Upper lobe of left lung (tissue), 4 donors: Measurements from ENCODE around the gene PPM1L.

Source experiments
- EP300 ChIP-seq, 4 donors: sonication (generic); formaldehyde crosslinking; IDR thresholded peaks; one replicate each; pipeline ENCODE4 v1.5.1; 2017; ENCODE audit warnings: antibody characterized with exemption in 4 of 4, control low read depth in 2 of 4
- POLR2AphosphoS5 ChIP-seq, 2 donors: sonication (generic); formaldehyde crosslinking; IDR thresholded peaks; one replicate each; pipeline ENCODE4 v1.5.1; 2017; ENCODE audit warnings: antibody characterized with exemption in 2 of 2

- TF ChIP-seq EP300 (IDR thresholded peaks at IDR 0.05) = no peak
- TF ChIP-seq POLR2AphosphoS5 (IDR thresholded peaks at IDR 0.05) = no peak
Observed at GRCh38 chr3:160709477-160710182, 46.4 kb upstream of the PPM1L start.
